MM.1S (cell line): Measurements from ENCODE around the gene UBE2K.

Experiments used
- DNase-seq: peaks from one replicate; pipeline ENCODE4 v3.0.0-alpha.2; 2015
- H2AFZ ChIP-seq: fragments of 300-600 bp; sonication (generic); 2 replicates; pipeline ENCODE4 v1.6.0; 2016; ENCODE audit warnings: antibody characterized with exemption, low read length
- H3F3A ChIP-seq: fragments of 300-600 bp; sonication (generic); 2 replicates; pipeline ENCODE4 v1.6.1; 2016; ENCODE audit warnings: mild to moderate bottlenecking, antibody characterized with exemption, low read length, moderate library complexity, mixed read lengths; ENCODE audit not compliant: insufficient read depth
- H3K27ac ChIP-seq: fragments of 300-600 bp; sonication (generic); 2 replicates; pipeline ENCODE4 v1.5.1; 2016; ENCODE audit warnings: mild to moderate bottlenecking, low read length
- H3K27me3 ChIP-seq: fragments of 300-600 bp; sonication (generic); replicated peaks from 2 replicates; pipeline ENCODE4 v1.6.0; 2016; ENCODE audit warnings: low read length; ENCODE audit not compliant: insufficient read depth
- H3K36me3 ChIP-seq: fragments of 300-600 bp; sonication (generic); replicated peaks from 2 replicates; pipeline ENCODE4 v1.6.1; 2016; ENCODE audit warnings: mild to moderate bottlenecking, low read length, mixed read lengths; ENCODE audit not compliant: insufficient read depth
- H3K4me1 ChIP-seq: fragments of 300-600 bp; sonication (generic); 2 replicates; pipeline ENCODE4 v1.6.1; 2016; ENCODE audit warnings: low read length, mixed read lengths
- H3K4me2 ChIP-seq: fragments of 300-600 bp; sonication (generic); 2 replicates; pipeline ENCODE4 v1.6.0; 2016; ENCODE audit warnings: low read depth, low read length
- H3K4me3 ChIP-seq: fragments of 300-600 bp; sonication (generic); 2 replicates; pipeline ENCODE4 v1.5.1; 2016; ENCODE audit warnings: low read length, mixed read lengths
- H3K79me2 ChIP-seq: fragments of 300-600 bp; sonication (generic); 2 replicates; pipeline ENCODE4 v1.6.1; 2016; ENCODE audit warnings: mixed run types, low read length, mixed read lengths
- H3K9ac ChIP-seq: fragments of 300-600 bp; sonication (generic); 2 replicates; pipeline ENCODE4 v1.6.1; 2016; ENCODE audit warnings: low read length, mixed read lengths
- H3K9me2 ChIP-seq: fragments of 300-600 bp; sonication (generic); replicated peaks from 2 replicates; pipeline ENCODE4 v1.6.1; 2016; ENCODE audit warnings: mild to moderate bottlenecking, low read length, mixed read lengths; ENCODE audit not compliant: insufficient read depth
- H3K9me3 ChIP-seq: fragments of 300-600 bp; sonication (generic); replicated peaks from 2 replicates; pipeline ENCODE4 v1.6.1; 2016; ENCODE audit warnings: mild to moderate bottlenecking, low read length, mixed read lengths; ENCODE audit not compliant: insufficient read depth
- H4K20me1 ChIP-seq: fragments of 300-600 bp; sonication (generic); 2 replicates; pipeline ENCODE4 v1.6.1; 2016; ENCODE audit warnings: mild to moderate bottlenecking, low read length, moderate library complexity, mixed read lengths; ENCODE audit not compliant: insufficient read depth
- EZH2 ChIP-seq: fragments of 300-600 bp; sonication (generic); optimal IDR thresholded peaks from 2 replicates; pipeline ENCODE3; 2017; ENCODE audit warnings: low read depth, mild to moderate bottlenecking, antibody characterized with exemption, low read length, mixed read lengths
- EZH2phosphoT487 ChIP-seq: fragments of 300-600 bp; sonication (generic); IDR thresholded peaks from 2 replicates; pipeline ENCODE4 v1.6.1; 2018; ENCODE audit warnings: antibody characterized with exemption, low read length
- TF ChIP-seq, protein P1 (sequence below): fragments of 300-600 bp; sonication (generic); IDR thresholded peaks from 2 replicates; pipeline ENCODE4 v1.5.1; 2016; ENCODE audit warnings: antibody characterized with exemption, low read length, mixed read lengths

The UBE2K gene

DNA sequence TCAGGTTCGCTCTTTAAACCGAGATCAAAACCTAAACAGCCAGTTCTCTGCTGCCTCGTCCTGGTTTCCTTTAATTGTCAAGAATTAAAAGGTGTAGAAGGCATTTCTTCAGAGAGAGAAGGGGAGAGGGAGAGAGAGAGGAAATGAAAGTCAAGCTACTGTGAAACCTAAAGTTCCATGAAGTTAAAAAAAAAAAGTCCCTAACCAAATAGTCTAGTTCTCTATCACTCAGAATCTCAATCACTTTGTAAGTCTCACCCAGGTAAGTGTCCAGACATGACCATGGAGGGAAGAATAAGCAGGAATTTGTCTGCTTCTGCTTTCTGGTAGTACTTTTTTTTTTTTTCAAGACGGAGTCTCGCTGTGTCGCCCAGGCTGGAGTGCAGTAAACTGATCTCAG lies 40.5 kb upstream of the UBE2K start:
- no peak overlapping the region for H3K9ac ChIP-seq
- H3K9me2 ChIP-seq = no peaks in the 10 kb centered on the region
- TF ChIP-seq, protein P1, sequence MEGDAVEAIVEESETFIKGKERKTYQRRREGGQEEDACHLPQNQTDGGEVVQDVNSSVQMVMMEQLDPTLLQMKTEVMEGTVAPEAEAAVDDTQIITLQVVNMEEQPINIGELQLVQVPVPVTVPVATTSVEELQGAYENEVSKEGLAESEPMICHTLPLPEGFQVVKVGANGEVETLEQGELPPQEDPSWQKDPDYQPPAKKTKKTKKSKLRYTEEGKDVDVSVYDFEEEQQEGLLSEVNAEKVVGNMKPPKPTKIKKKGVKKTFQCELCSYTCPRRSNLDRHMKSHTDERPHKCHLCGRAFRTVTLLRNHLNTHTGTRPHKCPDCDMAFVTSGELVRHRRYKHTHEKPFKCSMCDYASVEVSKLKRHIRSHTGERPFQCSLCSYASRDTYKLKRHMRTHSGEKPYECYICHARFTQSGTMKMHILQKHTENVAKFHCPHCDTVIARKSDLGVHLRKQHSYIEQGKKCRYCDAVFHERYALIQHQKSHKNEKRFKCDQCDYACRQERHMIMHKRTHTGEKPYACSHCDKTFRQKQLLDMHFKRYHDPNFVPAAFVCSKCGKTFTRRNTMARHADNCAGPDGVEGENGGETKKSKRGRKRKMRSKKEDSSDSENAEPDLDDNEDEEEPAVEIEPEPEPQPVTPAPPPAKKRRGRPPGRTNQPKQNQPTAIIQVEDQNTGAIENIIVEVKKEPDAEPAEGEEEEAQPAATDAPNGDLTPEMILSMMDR = no peak
- TF ChIP-seq EZH2phosphoT487 (no peak), EZH2 (no peak)
- H3K9me3 ChIP-seq = no peaks in the 10 kb centered on the region
- no peak overlapping the region for H3K27ac ChIP-seq
- no peaks in the 10 kb centered on the region for H4K20me1 ChIP-seq
- peak overlapping the region; percentile 43; the same call in 1 of the 2 replicates for H3K4me2 ChIP-seq
- no peak overlapping the region for H3K4me3 ChIP-seq
- peaks cover 5% of the 10 kb centered on the region; the same call in 1 of the 2 replicates for H3K4me1 ChIP-seq
- no peaks in the 10 kb centered on the region for H3K27me3 ChIP-seq
- H3K79me2 ChIP-seq = no peaks in the 10 kb centered on the region
- DNase-seq = no peak
- H3K36me3 ChIP-seq = no peaks in the 10 kb centered on the region
- H3F3A ChIP-seq = peaks cover 5% of the 10 kb centered on the region; the same call in 1 of the 2 replicates
- peak overlapping the region; percentile 16; the same call in 1 of the 2 replicates for H2AFZ ChIP-seq

DNA sequence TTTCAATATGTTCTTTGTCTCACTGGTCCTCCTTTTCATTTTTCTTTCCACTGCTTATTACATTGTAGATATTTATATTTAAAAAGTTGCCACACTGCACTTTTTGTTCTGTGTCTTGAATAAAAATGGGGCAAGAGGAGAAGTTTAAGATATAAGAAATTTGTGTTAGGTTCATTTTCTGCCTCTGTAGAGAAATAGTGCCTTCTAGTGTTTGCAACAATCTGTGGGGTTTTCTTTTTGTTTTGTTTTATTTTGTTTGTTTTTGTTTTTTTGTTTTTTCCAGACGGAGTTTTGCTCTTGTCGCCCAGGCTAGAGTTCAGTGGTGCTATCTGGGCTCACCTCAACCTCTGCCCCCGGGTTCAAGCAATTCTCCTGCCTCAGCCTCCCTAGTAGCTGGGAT lies 39.2 kb upstream of the UBE2K start:
- Histone ChIP-seq H3K9me3 (no peaks in the 10 kb centered on the region), H4K20me1 (no peaks in the 10 kb centered on the region), H3K36me3 (no peaks in the 10 kb centered on the region), H3K27ac (no peak overlapping the region), H3K4me3 (no peak overlapping the region), H3K4me1 (peaks cover 5% of the 10 kb centered on the region; the same call in 1 of the 2 replicates), H3K4me2 (no peak overlapping the region), H3K27me3 (no peaks in the 10 kb centered on the region), H2AFZ (no peak overlapping the region), H3K79me2 (no peaks in the 10 kb centered on the region), H3F3A (peaks cover 5% of the 10 kb centered on the region; the same call in 1 of the 2 replicates), H3K9me2 (no peaks in the 10 kb centered on the region), H3K9ac (no peak overlapping the region)
- no peak for DNase-seq
- TF ChIP-seq EZH2 (no peak), EZH2phosphoT487 (no peak)
- TF ChIP-seq, protein P1 = no peak

DNA sequence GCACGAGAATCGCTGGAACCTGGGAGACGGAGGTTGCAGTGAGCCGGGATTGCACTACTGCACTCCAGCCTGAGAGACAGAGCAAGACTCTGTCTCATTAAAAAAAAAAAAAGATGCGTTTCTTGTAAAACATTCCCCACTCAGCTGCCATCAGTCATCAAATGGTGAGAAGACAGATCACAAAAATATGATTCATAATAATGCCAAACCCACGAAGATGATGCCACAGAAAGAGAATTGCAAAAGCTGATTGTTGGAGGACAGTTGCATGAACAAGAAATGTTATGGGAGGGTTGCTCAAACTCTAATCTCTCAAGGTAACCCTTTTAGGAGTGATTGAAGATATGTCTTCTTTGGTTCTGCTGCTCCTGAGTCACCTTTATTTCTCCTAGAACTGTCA lies 37.9 kb upstream of the UBE2K start:
- H2AFZ ChIP-seq = no peak overlapping the region
- H3K4me1 ChIP-seq = peaks cover 5% of the 10 kb centered on the region; the same call in 1 of the 2 replicates
- TF ChIP-seq EZH2phosphoT487 = no peak
- H3K36me3 ChIP-seq = no peaks in the 10 kb centered on the region
- no peaks in the 10 kb centered on the region for H3K9me2 ChIP-seq
- peaks cover 5% of the 10 kb centered on the region; the same call in 1 of the 2 replicates for H3F3A ChIP-seq
- H3K9ac ChIP-seq = no peak overlapping the region
- no peak overlapping the region for H3K4me3 ChIP-seq
- no peak for DNase-seq
- H3K4me2 ChIP-seq = no peak overlapping the region
- H3K27ac ChIP-seq = no peak overlapping the region
- no peaks in the 10 kb centered on the region for H3K79me2 ChIP-seq
- no peaks in the 10 kb centered on the region for H4K20me1 ChIP-seq
- H3K27me3 ChIP-seq = no peaks in the 10 kb centered on the region
- H3K9me3 ChIP-seq = no peaks in the 10 kb centered on the region

DNA sequence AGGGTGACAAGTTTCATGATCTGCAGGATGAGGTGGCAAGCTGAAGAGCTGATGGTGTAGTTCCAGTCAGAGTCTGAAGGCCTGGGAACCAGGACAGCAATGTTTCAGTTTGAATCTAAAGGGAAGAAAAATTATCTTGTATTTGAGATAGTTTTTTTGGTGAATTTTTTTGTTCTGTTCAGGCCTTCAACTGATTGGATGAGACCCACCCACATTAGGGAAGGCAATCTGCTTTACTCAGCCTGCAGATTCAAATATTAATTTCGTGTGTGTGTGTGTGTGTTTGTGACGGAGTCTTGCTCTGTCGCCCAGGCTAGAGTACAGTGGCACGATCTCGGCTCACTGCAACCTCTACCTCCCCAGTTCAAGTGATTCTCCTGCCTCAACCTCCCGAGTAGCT lies 37.2 kb upstream of the UBE2K start:
- H2AFZ ChIP-seq = no peak overlapping the region
- H3K4me2 ChIP-seq = no peak overlapping the region
- TF ChIP-seq EZH2 = no peak
- no peak for TF ChIP-seq EZH2phosphoT487
- TF ChIP-seq, protein P1 = no peak
- H3K27me3 ChIP-seq = no peaks in the 10 kb centered on the region
- no peak for DNase-seq
- no peaks in the 10 kb centered on the region for H3K79me2 ChIP-seq
- H4K20me1 ChIP-seq = no peaks in the 10 kb centered on the region
- H3K9ac ChIP-seq = no peak overlapping the region
- no peak overlapping the region for H3K4me3 ChIP-seq
- H3K9me3 ChIP-seq = no peaks in the 10 kb centered on the region
- no peaks in the 10 kb centered on the region for H3K9me2 ChIP-seq
- no peaks in the 10 kb centered on the region for H3K36me3 ChIP-seq
- H3K27ac ChIP-seq = no peak overlapping the region
- peaks cover 5% of the 10 kb centered on the region; the same call in 1 of the 2 replicates for H3K4me1 ChIP-seq
- H3F3A ChIP-seq = peaks cover 5% of the 10 kb centered on the region; the same call in 1 of the 2 replicates
